GM13976 (cell line): ENCODE data around the gene SDK1.
"Not testable (repeated sequence)": the region's sequence is repeated elsewhere in the genome, so short reads cannot be mapped to it uniquely, and the experiment has no call there.

Experiments
- DNase-seq: peaks from one replicate; pipeline ENCODE4 v3.0.0; 2012; ENCODE audit warnings: low spot score
- in situ Hi-C: fragments of 300-500 bp; cut with MboI; formaldehyde crosslinking; loops from one replicate; pipeline ENCODE4 v1.12.0; 2022; ENCODE audit warnings: low sequenced_read_pairs, mixed read lengths, inconsistent platforms; ENCODE audit not compliant: unreplicated experiment
- TF ChIP-seq, protein P1 (sequence below): IDR thresholded peaks from 2 replicates; pipeline ENCODE4 v1.5.1; 2012; ENCODE audit warnings: borderline replicate concordance, mild to moderate bottlenecking; ENCODE audit not compliant: insufficient read depth; ENCODE audit errors: extremely low read depth, missing control alignments, control extremely low read depth

Gene SDK1

DNA sequence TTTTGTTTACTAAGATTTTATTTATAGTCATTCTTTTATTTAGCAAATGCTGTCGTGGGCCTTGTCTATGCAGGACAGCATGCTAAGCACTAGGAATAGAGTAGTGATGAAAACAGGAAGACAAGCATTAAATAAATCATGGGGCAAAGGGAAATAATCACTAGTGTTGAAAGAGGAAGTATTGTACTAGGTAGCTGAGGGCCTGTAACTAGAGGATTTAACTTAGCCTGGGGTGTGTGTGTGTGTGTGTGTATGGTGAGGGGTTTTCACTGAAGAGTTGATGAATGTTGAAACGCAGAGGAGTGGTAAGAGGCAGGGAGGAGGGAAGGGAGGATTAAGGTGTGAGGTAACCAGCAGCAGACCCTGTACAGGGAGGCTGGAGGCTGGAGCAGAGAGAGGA is 446.4 kb downstream of the SDK1 start:
- in situ Hi-C loops, result no loop called here
- TF ChIP-seq, protein P1, sequence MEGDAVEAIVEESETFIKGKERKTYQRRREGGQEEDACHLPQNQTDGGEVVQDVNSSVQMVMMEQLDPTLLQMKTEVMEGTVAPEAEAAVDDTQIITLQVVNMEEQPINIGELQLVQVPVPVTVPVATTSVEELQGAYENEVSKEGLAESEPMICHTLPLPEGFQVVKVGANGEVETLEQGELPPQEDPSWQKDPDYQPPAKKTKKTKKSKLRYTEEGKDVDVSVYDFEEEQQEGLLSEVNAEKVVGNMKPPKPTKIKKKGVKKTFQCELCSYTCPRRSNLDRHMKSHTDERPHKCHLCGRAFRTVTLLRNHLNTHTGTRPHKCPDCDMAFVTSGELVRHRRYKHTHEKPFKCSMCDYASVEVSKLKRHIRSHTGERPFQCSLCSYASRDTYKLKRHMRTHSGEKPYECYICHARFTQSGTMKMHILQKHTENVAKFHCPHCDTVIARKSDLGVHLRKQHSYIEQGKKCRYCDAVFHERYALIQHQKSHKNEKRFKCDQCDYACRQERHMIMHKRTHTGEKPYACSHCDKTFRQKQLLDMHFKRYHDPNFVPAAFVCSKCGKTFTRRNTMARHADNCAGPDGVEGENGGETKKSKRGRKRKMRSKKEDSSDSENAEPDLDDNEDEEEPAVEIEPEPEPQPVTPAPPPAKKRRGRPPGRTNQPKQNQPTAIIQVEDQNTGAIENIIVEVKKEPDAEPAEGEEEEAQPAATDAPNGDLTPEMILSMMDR, result no peak
- DNase-seq, result no peak

DNA sequence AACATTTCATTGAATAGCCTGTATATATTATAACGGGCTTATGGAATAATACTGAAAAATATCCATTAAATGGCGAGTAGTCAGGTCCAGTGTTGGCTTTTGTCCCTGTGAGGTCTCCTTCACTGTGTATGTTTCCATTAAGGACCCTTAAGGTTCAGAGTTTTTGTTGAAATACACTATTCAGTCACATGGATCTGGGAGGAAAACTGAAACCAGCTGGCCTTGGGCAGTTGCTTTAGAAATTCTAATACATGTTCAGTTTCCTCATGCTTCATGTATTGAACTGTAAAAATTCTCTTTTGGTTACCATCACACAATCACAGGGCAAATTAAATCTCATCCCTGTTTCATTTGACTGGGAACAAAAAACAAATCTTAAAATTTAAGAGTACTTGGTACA is 447.3 kb downstream of the SDK1 start:
- in situ Hi-C loops, result no loop called here
- no peak for DNase-seq
- TF ChIP-seq, protein P1, result no peak

DNA sequence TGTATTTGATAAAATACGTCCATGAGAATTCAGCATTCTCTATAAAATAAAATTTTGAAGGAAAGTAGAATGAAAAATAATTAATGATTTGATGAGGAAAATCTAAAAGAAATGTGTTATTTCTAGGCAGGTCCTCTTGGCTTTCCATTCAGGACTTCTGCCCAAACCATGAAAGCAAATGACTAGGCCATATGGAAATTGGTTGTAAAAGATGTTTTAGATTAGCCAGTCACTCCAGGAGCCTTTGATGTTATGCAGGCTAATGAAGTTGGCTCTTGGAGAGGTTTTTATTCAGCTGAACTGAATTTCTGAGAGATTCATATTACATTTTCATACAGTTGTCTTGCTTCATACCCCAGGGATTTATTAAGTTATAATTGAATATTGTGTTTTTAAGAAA is 452.8 kb downstream of the SDK1 start:
- no peak for DNase-seq
- TF ChIP-seq, protein P1, result no peak
- in situ Hi-C loops, result no loop called here

DNA sequence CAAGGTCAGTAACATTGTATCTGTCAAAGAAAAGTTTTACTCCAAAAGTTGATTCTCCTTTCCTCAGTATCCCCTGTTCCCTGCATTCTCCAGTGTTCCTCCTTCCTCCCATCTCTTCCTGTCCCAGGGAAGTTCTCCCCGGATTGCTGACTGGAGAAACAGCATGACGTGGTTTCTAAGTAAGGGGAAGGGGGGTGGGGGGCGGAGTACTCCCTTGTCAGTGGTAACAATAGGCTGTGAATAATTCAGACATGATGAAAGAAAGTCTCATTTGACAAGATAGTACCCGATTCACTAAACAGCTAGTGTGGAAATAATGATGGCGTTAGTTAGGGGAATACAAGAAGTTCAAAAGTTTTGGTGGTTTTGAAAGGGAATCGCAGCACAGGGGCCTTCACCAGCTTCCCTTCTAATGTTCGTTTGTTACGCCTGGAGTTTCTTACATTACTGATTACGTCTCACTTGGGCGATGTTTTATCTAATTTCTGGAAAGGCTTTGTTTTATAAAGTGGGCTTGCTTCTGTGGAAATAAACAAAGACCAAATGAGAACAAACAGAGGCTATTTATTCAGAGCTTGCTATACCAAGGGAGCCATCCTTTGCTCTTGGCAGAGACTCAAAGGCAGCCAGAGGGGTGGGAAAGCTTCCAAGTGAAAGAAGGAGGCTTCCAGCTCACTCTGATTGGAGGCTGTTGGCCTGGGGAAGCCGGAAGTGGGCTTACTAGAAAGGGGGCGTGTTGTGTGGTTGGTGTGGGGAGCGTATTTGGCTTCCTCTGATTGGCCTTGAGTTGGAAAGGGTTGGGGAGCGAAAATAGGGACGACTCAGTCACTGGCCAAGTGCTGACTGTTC is 453.7 kb downstream of the SDK1 start:
- TF ChIP-seq, protein P1, result no peak
- no peak for DNase-seq
- in situ Hi-C loops, result no loop called here

DNA sequence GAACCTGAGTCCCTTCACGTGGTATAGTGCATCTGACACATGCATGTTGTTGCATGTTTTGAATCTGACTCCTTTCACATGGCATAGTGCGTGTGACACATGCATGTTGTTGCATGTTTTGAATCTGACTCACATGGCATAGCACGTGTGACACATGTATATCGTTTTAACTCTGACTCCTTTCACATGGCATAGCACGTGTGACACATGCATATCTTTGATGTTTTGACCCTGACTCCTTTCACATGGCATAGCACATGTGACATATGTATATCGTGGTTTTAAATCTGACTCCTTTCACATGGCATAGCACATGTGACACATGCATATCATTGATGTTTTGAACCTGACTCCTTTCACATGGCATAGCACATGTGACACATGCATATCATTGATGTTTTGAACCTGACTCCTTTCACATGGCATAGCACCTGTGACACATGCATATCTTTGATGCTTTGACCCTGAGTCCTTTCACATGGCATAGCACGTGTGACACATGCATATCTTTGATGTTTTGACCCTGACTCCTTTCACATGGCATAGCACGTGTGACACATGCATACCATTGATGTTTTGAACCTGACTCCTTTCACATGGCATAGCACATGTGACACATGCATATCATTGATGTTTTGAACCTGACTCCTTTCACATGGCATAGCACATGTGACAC is 454.9 kb downstream of the SDK1 start:
- DNase-seq, in situ Hi-C loops: not testable (repeated sequence)

DNA sequence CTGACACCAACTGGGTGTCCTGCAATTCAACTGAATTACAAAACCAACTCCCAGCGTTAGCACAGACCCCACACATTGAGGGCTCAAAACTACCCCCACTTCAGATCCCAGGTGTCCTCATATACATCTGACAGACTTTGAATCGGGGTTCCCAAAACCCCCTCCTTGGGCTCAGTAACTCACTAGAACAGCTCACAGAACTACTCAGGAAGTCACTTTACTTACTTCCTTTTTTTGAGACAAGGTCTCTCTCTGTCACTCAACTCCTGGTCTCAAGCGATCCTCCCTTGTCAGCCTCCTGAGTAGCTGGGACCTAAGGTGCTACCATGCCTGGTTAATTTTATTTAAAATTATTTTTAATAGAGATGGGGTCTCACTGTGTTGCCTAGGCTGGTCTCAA is 456.0 kb downstream of the SDK1 start:
- TF ChIP-seq, protein P1, result no peak
- in situ Hi-C loops, result no loop called here
- DNase-seq, result no peak

DNA sequence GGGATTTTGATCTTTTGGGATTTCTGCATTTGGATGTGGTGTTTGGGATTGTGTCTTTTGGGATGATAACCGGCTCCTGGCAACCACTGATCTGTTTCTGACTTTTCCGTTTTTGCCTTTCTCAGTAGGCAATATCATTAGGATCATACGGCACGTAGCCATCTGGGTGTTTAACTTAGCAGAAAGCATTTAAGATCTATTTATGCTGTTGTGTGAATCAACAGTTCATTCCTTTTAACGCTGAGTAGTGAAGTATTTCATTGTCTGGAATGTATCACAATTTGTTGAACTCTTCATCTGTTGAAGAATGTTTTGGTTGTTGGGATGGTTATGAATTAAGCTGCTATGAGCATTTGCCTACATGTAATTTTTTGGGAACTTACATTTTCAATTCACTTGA is 459.6 kb downstream of the SDK1 start:
- DNase-seq, result no peak
- in situ Hi-C loops, result no loop called here

More for the DNA sequence above, 459.6 kb downstream of the SDK1 start:
- TF ChIP-seq, protein P1, result no peak
